ENCODE results near the gene GRID1.

DNA sequence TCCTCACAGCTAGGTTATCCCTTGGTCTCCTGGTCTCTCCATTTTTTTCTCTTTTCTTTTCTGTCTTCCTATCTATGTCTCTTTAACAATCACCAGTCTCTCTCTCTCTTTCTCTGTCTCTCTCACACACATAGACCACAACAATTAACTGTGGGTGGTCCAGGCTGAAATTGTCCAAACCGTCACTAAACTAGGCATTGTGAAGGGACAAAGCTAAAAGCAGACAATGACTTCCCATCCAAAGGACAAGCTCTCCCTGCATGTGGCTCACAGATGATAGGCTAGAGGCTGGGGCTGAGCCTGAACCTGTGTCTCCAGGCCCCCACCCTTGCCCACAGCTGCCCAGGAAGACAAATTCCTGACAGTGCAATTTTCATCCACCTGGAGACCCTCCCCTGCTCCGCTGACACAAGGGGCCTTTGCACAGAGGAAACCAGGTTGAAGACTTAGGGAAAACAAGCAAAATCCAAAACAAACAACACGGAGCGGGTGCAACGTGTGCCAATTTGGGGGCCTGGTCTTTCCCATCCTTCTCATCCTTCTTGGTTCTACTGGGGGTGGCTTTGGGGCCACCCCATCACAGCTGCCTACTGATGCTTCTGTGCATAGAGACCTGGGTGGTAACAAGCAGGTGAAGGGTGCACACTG, 755.4 kb downstream of the GRID1 start:
- no peak for TF ChIP-seq EZH2 (IDR thresholded peaks at IDR 0.05; ENCODE audit: insufficient read depth, poor library complexity, severe bottlenecking)
- TF ChIP-seq EZH2phosphoT487 (IDR thresholded peaks at IDR 0.05; ENCODE audit: insufficient read depth, low read depth): no peak
